Activated CD4-positive, alpha-beta T cell treated with anti-CD3 and anti-CD28 coated beads for 24 hours (primary cell): ENCODE measurements around the gene IGFBP4.

Experiments used
- DNase-seq, 2 donors: peaks; one replicate each; pipeline ENCODE4 v3.0.0-alpha.2; 2020; ENCODE audit warnings: low read depth in 2 of 2

IGFBP4 gene

DNA sequence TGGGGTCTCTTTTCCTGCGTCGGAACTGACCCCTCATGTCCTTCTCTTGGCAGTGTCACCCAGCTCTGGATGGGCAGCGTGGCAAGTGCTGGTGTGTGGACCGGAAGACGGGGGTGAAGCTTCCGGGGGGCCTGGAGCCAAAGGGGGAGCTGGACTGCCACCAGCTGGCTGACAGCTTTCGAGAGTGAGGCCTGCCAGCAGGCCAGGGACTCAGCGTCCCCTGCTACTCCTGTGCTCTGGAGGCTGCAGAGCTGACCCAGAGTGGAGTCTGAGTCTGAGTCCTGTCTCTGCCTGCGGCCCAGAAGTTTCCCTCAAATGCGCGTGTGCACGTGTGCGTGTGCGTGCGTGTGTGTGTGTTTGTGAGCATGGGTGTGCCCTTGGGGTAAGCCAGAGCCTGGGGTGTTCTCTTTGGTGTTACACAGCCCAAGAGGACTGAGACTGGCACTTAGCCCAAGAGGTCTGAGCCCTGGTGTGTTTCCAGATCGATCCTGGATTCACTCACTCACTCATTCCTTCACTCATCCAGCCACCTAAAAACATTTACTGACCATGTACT is 13.2 kb downstream of the IGFBP4 start:
- DNase-seq = no peak

DNA sequence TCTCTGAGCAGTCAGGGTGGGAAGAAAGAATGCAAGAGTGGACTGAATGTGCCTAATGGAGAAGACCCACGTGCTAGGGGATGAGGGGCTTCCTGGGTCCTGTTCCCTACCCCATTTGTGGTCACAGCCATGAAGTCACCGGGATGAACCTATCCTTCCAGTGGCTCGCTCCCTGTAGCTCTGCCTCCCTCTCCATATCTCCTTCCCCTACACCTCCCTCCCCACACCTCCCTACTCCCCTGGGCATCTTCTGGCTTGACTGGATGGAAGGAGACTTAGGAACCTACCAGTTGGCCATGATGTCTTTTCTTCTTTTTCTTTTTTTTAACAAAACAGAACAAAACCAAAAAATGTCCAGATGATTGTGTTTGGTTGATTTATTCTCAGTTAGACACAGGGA is 14.1 kb downstream of the IGFBP4 start:
- no peak for DNase-seq

DNA sequence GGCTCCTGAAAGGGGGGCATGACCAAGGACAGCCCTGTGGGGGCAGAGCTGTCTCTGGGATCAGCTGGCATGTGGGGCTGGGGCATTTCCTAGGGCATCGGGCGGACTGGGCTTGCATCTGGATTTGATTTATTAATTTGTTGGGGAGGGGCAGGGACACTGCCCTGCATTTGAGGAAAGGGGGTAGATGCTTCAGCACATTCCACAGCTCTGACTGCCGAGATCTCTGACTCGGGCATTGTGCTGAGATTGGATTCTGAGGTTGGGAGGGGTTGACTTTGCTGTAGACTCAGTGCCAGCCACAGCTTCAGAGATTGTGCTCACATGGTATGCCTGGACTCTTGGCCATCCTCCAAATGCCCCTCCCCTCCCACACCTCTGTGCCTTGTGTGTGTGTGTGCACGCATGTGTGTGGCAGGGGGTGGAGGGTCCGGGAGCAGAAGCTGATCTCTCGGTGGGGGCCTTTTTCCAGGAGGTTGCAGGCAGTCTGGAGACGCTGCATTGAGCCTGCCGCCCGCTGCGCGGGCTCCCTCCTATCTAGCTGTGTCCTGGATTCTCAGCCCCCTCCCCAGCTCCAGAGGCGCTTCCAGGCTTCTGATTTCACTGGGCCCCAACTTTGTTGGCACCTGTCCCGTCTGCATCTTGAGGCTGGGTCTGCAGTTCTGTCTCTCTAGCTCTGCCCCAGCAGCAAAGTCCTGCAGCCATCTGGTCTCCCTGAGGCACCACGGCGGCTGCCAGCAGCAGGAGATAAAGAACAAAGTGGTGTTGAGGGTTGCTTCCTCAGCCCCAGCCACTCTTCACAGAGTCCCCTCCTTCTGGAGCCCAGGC is 14.9 kb downstream of the IGFBP4 start:
- no peak for DNase-seq

DNA sequence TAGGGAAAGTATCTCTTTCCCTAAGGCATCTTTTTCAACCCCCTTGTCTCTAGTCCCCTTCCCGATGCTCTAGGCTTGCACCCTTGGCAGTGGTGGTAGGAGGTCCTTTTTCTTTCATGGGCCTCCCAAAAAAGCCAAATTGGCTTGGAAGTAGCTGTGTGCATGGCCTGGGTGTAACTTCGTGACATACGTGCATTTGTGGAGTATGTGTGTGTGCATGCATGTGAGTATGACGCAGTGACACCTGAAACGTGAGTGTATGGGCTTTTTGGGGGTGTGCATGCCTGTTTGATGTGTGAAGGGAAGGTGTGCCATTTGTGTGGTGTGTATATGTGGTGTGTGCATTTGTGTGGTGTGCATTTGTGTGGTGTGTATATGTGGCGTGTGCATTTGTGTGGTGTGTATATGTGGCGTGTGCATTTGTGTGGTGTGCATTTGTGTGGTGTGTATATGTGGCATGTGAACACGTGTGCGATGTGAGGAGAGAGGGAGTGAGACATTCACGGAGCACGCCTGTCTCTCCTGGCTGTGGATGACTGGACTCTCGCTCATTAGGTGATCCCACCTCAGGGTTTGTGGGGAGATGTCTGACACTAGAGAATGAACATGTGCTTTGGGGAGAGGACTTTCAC is 15.7 kb downstream of the IGFBP4 start:
- no peak for DNase-seq

DNA sequence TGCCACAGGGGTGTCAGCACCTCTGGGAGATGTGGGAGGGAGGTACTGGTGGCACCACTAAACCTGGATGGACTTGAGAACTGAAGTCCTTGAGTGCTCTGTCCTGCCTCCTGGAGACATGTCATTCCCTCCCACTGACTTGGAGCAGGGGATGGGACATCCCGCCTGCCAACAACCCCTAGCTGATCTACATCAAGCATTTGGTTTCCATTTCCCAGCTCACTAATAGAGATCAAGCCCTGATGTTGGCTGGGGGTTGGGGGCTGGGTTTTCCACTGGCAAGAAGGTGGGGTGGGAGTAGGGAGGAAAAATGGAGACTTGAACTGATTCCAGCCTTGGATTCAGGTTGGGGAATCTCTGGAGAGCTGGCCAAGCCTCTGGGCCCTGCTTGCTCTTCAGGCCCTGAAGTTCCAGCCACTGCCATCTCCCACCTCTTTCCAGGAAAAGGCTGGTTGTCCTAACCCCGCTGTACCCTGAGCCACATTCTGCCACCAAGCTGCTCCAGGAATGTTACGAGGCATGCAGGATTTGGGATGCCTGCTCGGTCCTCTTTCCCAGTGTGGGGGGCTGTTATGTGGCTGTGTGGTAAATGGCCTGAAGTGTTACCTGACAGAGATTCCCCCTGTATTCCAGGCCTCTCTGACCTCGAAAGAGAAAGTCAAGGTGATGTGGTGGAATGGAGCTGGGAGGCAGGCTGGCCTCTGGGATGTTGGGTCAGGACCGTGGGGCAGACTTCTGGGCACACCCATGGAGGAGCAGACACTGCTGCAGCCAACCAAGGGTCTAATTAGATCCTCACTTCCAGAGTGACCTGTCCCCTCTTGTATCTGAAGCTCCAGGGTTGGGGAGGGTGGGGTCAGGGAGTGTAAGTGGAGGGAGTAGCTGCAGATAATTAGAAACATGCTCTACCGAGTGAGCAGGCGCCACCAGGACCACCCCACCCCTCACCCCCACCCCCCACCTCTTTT is 16.7 kb downstream of the IGFBP4 start:
- no peak for DNase-seq

DNA sequence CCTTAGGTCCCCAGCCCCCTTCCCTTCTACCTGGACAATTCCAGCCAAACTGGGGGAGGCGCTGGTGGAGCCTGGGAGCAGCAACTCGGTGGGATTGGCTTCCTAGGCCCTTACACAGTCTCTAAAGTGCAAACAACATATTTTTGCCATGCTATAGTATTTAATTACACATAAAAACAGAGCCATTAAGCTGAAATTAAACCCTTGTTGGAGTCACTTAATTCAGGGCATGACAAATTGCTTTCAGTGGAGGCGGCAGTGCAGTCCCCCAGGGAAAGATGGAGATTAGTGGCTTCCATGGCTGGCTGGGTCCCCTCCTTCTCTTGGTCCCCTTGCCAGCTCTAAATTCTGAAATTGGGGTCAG is 17.3 kb downstream of the IGFBP4 start:
- no peak for DNase-seq

DNA sequence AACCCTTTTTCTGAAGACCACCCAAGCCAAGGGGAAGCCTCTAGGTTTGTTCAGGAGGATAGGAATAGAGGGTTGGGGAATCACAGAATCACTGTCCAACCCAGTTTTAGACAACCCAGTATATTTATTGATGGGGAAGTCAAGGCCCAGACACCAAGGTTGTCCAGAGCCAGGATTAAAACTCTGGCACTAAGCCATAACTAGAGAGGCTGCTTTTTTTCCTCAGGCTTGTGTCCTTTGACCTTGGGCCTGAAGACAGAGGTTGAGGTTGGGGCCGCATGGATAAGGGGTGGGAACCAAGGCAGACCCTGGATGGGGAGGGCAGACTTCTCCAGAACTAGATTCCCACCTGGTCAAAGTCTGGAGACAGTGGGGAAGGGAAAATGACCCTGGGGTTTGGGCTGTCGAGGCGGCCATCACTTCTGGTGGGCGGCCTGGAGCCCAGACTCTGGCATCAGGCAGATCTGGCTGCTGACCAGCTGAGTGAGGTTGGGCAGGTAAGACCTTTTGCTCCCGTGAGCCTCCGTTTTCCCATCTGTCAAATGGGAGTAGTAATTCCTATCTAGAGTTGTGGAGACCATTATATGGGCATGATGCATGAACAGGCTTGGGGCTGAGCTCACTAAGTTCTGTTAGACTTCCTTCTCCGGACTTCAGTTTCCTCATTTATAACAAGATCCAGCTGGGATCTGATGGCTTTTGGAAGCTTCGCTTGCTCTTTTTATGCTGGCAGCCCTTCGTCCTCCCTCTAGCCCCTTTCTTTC is 17.9 kb downstream of the IGFBP4 start:
- DNase-seq = no peak

DNA sequence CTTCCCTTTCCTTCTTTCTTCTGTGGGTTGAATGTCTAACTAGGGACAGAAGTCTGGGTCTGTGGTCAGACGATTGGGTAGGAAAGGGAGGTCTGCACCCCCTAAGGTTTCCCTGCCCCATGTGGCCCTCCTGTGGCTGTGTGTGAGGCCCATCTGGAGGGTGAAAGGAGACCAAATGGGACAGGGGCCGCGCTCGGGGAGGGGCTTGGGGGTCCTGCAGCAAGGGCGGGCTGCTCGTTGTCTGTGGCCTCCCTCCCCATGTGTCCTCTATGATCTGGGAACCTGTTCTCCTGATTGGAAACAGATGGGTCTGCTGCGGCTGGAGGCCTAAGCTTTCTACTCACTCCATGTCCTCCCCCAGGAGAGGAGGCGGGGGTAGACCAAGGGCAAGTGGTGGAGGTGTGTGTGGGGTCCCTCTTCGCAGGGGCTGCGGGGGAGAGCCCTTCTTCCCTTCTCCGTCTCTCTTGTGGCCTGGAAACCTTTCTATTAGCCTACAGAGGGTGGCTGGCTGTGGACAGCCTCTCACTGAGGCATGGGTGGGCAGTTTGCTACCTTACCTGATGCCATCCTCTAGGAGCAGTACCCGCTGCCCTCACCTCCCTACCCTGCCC is 18.6 kb downstream of the IGFBP4 start:
- DNase-seq = no peak

DNA sequence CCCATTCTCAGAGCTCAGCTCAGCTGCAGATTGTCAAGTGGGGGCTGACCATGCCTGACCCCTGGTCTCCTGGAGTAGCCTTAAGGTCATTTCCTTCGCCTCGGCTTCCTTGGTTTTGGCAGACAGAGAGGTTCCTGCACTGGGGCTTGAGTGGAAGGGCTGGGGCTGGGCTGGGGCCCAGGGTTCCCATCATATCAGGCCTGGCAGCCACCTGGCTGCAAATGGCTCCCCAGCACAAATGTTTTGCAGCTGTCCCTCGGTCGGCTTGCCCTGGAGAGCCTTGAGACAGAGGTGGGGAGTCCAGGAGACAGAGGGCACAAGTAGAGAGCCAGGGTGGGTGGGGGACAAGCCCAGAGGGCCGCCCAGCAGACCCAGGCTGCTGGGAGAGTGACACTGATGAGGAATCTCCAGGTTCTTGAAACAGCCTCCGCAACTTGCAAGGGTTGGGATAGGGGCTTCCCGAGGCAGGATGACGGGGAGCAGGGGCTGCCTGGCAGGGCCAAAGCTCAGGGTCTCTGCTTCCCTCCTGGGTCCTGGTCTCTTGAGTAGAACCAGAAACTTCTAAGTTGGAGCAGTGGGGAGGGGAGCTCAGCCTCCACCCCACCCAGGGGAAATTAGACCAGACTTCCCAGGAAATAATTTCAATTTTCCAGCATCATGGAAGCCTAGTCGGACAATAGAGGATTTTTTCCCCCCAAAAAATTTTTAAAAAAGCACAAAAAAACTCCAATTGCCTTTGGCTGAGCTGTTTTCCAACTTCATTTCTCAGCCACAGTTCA is 19.3 kb downstream of the IGFBP4 start:
- DNase-seq = no peak

DNA sequence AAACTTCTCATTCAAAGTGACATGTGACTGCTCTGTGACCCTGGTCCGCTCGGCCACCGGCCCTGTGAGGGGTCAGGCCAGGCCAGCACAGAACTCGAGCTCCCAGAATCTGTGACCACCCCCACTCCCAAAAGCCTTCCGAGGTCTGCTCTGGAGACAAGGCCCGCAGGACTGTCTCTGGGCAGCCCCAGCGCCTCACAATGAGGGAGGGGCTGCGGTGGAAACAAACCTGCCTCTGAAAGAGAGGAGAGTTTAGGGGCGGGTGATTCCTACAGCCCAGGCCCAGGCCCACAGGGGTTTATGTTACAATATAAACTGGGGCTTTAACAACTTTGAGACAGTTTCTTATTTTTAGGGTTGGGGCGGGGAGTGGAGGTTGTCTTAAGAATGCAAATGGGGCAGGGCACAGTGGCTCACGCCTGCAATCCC is 19.9 kb downstream of the IGFBP4 start:
- no peak for DNase-seq

DNA sequence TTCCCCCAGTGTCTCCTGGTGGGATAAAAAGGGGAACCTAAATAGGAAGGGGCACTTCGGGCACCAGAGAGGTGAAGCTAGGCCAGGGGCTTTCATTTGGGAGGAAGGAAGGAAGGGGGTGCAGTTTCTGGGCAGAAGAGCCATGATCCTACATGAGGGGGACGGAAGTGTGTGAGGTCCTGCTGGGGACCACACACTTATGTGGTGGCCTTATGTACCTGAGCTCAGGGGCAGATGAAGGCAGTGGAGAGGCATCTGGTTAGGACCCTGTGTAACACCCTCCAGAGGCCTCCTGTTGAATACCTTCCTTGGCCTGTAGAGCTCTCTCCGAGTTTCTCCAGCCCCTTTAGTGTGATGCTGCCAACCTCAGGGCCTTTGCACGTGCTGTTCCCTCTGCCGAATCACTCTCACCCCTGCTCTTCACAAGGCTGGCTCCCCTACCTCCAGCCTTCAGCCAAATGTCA is 21.2 kb downstream of the IGFBP4 start:
- no peak for DNase-seq

DNA sequence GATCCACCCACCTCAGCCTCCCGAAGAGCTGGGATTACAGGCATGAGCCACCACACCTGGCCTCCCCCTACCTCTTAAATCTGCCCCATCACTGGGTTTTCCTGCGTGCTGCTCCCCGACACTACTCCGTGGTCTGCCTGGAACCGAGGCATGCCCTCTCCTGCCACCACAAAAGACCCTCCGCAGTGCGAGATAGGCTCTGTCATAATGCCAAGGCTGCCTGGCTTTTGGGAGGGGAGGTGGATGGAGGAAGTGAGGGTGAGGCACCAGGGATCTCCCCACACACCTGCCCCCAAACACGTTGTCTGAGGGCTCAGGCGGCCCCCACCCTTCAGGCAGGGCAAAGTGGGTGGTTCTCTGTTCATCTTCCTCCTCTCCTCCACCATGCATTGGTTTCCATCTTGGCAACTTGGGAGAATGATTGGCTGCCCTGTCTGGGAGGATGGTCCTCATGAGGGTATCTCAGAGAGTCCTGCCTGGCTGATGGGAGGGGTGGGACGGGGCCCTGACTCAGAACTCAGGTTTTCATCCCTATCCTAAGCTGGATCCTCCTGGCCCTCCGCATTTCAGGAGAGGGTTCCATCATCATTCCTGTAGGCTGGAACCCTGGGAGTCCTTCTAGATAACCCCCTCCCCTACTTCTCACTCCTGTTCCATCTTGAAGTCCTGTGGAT is 23.2 kb downstream of the IGFBP4 start:
- no peak for DNase-seq

DNA sequence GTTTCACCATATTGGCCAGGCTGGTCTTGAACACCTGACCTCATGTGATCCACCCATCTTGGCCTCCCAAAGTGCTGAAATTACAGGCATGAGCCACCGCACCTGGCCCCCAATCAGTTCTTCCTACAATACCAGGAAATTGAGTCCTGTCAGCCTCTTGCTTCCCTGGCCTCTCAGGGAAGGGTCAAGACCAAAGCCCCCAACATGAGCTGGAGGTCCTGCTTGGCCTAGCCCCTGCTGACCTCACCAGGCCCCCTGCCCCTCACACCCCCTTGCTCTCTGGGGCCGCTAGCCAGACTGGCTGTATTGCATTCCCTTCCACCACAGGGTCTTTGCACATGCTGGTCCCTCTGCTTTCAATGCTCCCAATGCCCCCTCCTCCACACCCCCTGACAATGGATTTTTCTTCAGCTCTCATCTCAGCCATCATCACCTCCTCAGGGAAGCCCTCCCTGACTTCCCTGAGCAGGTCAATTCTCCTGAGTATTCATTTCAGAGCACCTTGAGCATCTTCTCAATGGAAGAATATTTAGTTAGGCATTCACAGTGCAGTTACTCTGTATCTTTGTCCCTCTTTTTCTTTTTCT is 24.1 kb downstream of the IGFBP4 start:
- DNase-seq = no peak

DNA sequence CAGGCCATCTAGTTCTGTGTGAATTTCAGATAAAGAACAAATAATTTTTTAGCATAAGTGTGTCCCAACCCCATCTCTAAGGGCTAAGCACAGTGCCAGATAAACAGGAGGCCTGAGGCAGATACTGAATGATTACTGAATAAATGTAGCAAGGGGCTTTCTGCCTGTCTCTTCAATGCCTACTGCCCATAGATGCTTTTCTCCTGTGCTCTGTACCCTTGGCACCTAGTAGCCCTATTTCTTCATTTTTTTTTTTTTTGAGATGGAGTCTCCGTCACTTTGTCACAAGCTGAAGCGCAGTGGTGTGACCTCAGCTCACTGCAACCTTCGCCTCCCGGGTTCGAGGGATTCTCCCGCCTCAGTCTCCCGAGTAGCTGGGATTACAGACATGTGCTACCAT is 25.3 kb downstream of the IGFBP4 start:
- DNase-seq = no peak

DNA sequence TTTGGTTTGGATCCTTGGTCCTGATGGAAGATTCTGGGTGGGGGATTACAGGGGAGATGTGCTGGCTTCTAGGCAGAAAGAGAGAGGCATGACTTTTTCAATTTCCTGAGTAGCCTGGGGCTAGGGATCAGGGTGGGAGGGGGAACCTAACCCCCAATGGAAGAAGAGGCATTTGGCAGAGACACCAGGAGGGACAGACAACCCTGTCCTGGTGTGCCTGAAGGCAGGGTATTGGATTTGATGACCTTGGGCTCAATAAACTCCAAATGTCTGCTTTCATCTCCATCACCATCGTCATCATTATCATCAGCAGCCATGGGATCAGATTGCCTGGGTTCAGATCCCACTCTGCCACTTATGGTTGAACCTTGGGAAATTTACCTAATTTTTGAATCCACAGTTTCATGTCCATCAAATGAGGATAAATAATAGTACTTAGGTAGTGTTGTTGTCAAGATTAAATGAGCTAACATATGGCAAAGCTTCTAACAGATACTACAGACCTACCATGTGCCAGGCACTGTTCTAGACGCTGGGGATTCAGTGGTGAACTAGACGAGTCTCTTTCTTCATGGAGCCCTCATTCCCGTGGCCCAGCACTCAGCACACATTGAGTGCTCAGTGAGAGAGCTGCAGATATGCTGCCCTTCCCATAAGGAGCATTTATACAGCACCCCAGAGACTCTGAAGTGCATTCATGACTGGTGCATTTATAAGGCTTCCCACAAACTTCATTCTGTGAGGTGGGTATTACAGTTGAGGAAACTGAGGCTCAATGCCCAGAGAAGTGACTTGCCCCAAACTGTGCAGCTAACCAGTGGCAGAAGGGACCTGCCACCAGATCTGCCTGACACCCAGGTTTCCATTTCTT is 26.8 kb downstream of the IGFBP4 start:
- DNase-seq = no peak

DNA sequence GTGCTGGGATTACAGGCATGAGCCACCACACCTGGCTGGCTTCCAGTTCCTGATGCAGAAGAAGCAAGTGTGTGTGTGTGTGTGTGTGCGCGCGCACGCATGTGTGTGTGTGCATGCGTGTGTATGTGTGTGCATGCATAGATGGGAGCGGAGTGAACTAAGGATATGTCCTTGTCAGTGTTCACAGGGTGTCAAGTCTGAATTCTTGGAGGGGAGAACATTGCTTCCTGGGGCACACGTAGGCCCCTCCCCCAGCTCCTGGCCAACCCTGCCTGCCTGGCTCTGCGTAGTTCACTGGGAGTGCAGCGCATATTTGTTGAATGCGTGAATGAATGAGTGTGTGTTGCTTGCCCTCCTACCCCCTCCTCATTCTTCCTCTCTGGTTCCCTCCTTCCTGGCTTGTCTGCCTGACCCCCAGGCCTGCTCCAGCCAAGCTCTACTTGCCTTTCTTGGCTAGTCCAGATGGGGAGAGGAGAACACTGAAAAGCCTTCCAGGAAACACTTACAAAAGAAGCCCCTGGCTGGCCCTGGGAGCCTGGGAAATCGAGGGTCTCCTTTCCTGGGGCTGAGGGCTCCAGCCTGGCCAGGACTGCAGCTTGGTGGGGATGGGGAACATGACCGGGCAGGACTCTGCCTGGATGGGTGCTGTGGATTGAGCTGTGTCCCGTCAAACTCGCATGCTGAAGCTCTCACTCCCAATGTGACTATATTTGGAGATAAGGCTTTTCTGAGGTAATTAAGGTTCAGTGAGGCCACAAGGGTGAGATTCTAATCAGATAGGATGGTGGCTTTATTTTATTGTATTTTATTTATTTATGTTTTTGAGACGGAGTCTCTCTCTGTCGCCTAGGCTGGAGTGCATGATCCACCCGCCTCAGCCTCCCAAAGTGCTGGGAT is 27.9 kb downstream of the IGFBP4 start:
- no peak for DNase-seq
